ENCODE data around the gene BIRC7. TPM values are rescaled to one million over a fixed set of nuclear protein-coding genes. Genes with fewer than 3 reads are reported as not detected.

Gene BIRC7
- total RNA-seq, 1 donor from 2014 or later = not detected

DNA sequence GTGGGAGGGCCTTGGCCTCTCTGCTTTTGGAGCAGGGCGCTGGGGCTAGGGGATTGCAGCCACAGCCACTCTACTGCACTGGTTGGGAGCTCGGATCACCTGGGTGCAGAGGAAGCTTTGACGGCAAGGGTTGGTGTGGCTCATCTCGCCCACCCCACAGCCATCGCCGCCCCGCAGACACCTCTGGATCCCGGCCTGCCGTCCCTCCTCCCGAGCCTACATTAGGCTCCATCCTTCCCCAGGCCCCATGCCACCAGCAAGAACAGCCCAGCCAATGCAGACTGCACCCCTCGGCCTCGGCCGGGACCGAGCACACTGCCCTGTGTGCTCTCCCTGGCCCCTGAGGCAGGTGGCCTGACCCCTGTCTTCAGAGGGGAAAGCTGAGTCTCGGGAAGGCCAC, 24.8 kb downstream of the BIRC7 start:
- intact Hi-C loops (cut with micrococcal nuclease) = no loop called here
- Mint-ChIP-seq H3K4me1 (ENCODE audit: low read depth) (no peaks in the 10 kb centered on the region), H3K27ac (no peak overlapping the region)

DNA sequence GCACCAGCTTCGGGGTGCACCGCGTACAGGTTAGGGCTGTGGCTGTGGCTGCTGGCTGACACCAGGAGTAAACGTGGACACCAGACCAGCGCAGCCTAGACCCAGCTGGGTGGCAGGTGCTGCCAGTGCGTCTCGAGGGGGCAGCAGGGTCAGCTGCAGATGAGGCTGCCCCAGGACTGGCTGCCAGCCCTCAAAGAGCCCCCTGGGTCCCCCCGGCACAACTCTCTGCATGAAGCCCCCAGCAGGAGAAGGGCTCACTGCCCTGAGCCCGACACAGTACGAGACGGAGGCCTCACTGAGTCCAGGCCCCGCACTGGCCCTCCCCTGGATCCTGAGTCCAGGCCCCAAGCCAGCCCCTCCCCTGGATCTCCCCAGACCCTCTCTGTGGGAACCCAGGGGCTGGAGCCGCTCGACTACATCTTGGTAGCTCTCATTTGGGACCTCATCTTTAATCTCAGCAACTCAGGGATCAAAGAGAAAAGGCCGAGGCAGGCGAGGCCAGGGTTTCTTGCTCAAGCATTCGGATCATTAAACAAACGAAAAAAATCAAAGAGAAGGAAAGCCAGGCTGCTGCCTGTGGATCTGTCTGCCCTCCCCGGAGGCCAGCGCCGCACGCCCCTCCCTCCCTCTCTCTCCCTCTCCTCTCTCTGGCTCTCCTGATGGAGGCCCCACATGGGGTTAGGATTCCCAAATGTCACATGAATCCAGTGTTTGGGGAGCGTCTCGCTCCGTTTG, 25.5 kb downstream of the BIRC7 start:
- Mint-ChIP-seq H3K9me3 (no peaks in the 10 kb centered on the region), H3K27ac (no peak overlapping the region), H3K27me3 (ENCODE audit: low read depth) (peaks cover 16% of the 10 kb centered on the region), H3K4me3 (ENCODE audit: low read depth) (no peak overlapping the region), H3K4me1 (ENCODE audit: low read depth) (no peaks in the 10 kb centered on the region), H3K36me3 (ENCODE audit: low read depth) (no peaks in the 10 kb centered on the region)
- intact Hi-C loops (cut with micrococcal nuclease) = no loop called here
- no peak for DNase-seq (ENCODE audit: low spot score)

More for the DNA sequence above, 24.8 kb downstream of the BIRC7 start:
- no peaks in the 10 kb centered on the region for H3K36me3 Mint-ChIP-seq (ENCODE audit: low read depth)
- no peaks in the 10 kb centered on the region for H3K9me3 Mint-ChIP-seq
- H3K27me3 Mint-ChIP-seq (ENCODE audit: low read depth) = peaks cover 21% of the 10 kb centered on the region
- DNase-seq (ENCODE audit: low spot score) = no peak
- no peak overlapping the region for H3K4me3 Mint-ChIP-seq (ENCODE audit: low read depth)

DNA sequence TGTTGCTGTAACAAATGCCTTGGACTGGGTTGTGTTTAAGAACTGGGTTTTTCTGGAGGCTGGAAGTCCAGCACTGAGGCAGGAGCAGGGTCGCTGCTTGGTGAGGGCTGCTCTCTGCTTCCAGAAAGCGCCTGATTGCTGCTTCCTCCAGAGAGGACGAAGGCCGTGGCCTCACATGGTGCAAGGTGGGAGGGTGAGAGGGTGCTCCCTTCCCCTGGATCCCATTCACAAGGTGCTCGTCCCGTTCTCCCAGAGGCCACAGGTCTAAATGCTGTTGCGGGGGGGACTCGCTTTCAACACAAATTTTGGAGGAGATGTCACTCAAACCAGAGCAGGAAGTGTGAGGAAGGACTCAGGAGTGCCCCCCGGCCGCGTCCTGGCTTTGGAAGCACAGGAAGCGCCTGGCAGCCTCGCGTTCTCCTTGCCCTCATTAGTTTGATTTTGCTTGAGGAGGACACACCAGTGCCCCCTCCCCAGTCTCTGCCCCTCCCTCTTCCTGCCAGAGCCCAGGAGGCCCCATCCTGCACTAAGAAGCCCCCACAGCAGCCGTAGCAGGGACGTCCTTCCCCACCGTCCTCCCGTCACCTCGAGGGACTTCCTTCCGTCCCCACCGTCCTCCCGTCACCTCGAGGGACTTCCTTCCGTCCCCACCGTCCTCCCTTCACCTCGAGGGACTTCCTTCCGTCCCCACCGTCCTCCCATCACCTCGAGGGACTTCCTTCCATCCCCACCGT, 26.3 kb downstream of the BIRC7 start:
- no peaks in the 10 kb centered on the region for H3K9me3 Mint-ChIP-seq
- no peak for DNase-seq (ENCODE audit: low spot score)
- H3K27ac Mint-ChIP-seq = no peak overlapping the region
- no peaks in the 10 kb centered on the region for H3K36me3 Mint-ChIP-seq (ENCODE audit: low read depth)
- intact Hi-C loops (cut with micrococcal nuclease) = no loop called here
- H3K4me3 Mint-ChIP-seq (ENCODE audit: low read depth) = no peak overlapping the region
- H3K27me3 Mint-ChIP-seq (ENCODE audit: low read depth) = peaks cover 9% of the 10 kb centered on the region
- no peaks in the 10 kb centered on the region for H3K4me1 Mint-ChIP-seq (ENCODE audit: low read depth)

DNA sequence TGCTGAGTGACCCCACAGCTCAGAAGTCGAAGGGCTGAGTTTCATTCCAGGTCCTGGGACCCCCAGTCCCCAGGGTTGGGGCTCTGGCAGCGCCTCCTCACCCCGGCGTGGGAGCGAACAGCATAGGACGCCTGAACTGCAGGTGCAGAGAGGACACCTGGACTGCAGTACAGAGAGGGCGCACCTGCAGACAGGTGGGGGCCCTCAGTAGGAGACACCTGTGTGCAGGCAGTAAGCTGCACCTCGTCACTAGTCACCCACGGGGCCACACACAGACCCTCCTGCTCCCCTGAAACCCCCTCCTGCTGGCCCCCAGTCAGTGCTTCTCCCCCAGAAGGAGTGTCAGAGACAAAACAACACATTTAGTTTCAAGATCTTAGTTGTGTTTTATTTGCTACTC, 27.1 kb downstream of the BIRC7 start:
- Mint-ChIP-seq H3K27me3 (ENCODE audit: low read depth) (peaks cover 8% of the 10 kb centered on the region), H3K4me3 (ENCODE audit: low read depth) (no peak overlapping the region), H3K9me3 (no peaks in the 10 kb centered on the region), H3K36me3 (ENCODE audit: low read depth) (no peaks in the 10 kb centered on the region), H3K4me1 (ENCODE audit: low read depth) (no peaks in the 10 kb centered on the region), H3K27ac (no peak overlapping the region)
- intact Hi-C loops (cut with micrococcal nuclease) = no loop called here
- no peak for DNase-seq (ENCODE audit: low spot score)

DNA sequence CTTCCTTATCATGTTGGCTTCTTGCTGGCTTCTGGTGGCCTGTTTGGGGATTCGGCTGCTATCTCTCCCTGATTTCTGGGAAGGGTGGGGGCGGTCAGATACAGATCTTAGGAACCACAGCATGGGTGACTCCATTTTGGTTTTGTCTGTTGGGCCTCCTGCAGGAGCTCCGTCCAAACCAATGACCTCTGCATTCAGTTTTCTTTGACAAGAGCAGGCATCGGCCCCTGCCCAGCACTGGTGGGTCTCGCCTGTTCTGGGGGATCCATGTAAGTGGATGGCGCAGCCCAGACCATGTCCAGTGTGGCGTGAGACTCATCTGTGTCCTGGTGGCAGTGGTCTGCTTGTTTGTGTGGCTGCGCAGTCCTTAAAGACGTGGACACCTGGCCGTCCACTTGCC, 28.3 kb downstream of the BIRC7 start:
- Mint-ChIP-seq H3K4me1 (ENCODE audit: low read depth) (no peaks in the 10 kb centered on the region), H3K27ac (no peak overlapping the region), H3K27me3 (ENCODE audit: low read depth) (peaks cover 8% of the 10 kb centered on the region), H3K36me3 (ENCODE audit: low read depth) (no peaks in the 10 kb centered on the region), H3K4me3 (ENCODE audit: low read depth) (no peak overlapping the region), H3K9me3 (no peaks in the 10 kb centered on the region)
- DNase-seq (ENCODE audit: low spot score) = no peak
- intact Hi-C loops (cut with micrococcal nuclease) = no loop called here

DNA sequence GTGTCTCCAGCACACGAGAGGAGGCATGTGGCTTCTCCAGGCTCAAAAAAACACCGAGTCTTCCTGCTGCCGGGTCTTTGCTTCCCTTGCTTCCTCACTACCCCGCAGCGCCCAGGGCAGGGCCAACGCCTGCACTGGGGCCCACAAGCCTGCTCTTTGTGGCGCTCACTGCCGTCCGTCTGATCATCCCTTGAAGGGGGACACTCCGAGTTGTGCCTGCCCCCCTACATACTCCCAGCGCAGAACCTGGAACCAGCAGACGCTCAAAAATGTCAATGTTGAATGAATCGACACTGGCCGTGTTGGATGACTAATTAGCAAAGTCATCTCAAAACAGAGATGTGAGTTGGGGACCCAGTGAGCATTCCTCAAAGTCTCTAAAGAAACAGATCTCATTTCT, 28.8 kb downstream of the BIRC7 start:
- H3K4me3 Mint-ChIP-seq (ENCODE audit: low read depth) = no peak overlapping the region
- intact Hi-C loops (cut with micrococcal nuclease) = no loop called here
- no peaks in the 10 kb centered on the region for H3K9me3 Mint-ChIP-seq
- H3K36me3 Mint-ChIP-seq (ENCODE audit: low read depth) = no peaks in the 10 kb centered on the region
- DNase-seq (ENCODE audit: low spot score) = no peak
- H3K27me3 Mint-ChIP-seq (ENCODE audit: low read depth) = peaks cover 8% of the 10 kb centered on the region
- H3K4me1 Mint-ChIP-seq (ENCODE audit: low read depth) = no peaks in the 10 kb centered on the region
- H3K27ac Mint-ChIP-seq = no peak overlapping the region

DNA sequence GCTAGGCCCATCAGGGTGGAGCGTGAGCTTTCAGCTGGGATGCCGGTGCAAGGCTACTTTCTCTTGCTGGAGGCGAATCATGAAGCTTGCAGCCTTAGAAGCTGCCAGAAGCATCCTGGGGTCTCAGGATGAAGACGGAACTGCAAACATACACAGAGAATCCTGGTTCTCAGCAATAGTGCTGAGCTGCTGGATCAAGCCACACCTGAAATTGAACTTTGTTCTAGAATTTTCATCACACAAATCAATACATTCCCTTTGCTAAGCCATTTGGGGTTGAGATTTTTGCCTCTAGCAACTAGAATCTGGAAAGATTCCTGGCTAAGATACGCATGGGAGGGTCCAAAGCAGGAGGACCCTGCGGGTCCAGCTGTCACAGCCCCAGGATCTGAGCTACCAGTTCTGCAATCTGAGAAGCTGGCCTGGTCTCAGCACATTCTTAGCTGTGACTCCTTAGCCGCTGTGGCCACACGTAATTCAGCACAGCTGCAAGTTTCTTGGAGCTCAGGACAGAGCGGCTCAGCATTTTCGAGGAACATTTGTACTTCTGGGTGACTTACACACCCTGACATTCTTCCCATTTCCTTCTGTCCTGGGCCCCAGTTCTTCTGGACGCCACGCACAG, 30.3 kb downstream of the BIRC7 start:
- Mint-ChIP-seq H3K27ac (no peak overlapping the region), H3K9me3 (no peaks in the 10 kb centered on the region), H3K27me3 (ENCODE audit: low read depth) (peaks cover 8% of the 10 kb centered on the region), H3K36me3 (ENCODE audit: low read depth) (no peaks in the 10 kb centered on the region), H3K4me3 (ENCODE audit: low read depth) (no peak overlapping the region), H3K4me1 (ENCODE audit: low read depth) (no peaks in the 10 kb centered on the region)
- intact Hi-C loops (cut with micrococcal nuclease) = no loop called here
- DNase-seq (ENCODE audit: low spot score) = no peak

DNA sequence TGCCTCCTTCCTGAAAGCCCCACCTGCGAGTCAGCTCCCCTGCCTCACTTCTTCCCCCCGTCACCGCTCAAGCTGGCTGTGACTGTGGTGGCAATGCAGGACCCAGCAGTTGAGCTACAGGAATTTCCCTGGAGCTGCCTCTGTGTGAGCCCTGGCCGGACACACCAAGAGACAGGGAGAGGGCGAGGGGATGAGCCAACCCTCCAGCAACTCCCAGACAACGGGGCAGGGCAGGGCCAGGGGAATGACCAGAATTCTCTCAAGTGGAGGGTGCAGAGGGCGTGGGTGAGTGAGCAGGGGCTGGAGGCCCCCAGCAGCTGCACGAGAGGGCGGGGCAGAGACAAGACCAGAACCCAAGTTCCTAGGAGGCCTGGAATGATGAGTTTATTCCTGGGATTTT, 32.0 kb downstream of the BIRC7 start:
- no peak for DNase-seq (ENCODE audit: low spot score)
- Mint-ChIP-seq H3K4me1 (ENCODE audit: low read depth) (peaks cover 5% of the 10 kb centered on the region), H3K9me3 (no peaks in the 10 kb centered on the region), H3K27me3 (ENCODE audit: low read depth) (peaks cover 9% of the 10 kb centered on the region), H3K4me3 (ENCODE audit: low read depth) (no peak overlapping the region), H3K27ac (no peak overlapping the region), H3K36me3 (ENCODE audit: low read depth) (no peaks in the 10 kb centered on the region)
- intact Hi-C loops (cut with micrococcal nuclease) = no loop called here

DNA sequence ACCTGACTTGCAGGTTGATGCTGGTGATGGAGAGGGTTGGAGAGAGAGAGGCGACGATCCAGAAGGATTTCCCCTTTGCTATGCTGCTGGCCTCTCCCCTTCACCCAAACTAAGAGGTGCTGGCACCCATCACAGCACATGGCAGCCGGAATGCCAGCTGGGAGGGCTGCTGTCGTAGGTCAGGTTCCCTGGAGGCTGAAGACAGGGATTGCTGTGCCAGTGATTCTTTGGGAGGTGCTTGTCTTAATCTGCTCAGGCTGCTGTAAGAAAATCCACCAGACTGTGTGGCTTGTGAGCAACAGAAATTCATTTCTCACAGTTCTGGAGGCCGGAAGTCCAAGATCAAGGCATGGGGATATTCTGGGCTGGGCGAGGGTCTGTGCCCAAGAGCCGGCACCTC, 32.6 kb downstream of the BIRC7 start:
- Mint-ChIP-seq H3K27ac (no peak overlapping the region), H3K4me1 (ENCODE audit: low read depth) (peaks cover 5% of the 10 kb centered on the region), H3K9me3 (no peaks in the 10 kb centered on the region), H3K27me3 (ENCODE audit: low read depth) (peaks cover 9% of the 10 kb centered on the region), H3K36me3 (ENCODE audit: low read depth) (no peaks in the 10 kb centered on the region), H3K4me3 (ENCODE audit: low read depth) (no peak overlapping the region)
- intact Hi-C loops (cut with micrococcal nuclease) = no loop called here
- DNase-seq (ENCODE audit: low spot score) = no peak

DNA sequence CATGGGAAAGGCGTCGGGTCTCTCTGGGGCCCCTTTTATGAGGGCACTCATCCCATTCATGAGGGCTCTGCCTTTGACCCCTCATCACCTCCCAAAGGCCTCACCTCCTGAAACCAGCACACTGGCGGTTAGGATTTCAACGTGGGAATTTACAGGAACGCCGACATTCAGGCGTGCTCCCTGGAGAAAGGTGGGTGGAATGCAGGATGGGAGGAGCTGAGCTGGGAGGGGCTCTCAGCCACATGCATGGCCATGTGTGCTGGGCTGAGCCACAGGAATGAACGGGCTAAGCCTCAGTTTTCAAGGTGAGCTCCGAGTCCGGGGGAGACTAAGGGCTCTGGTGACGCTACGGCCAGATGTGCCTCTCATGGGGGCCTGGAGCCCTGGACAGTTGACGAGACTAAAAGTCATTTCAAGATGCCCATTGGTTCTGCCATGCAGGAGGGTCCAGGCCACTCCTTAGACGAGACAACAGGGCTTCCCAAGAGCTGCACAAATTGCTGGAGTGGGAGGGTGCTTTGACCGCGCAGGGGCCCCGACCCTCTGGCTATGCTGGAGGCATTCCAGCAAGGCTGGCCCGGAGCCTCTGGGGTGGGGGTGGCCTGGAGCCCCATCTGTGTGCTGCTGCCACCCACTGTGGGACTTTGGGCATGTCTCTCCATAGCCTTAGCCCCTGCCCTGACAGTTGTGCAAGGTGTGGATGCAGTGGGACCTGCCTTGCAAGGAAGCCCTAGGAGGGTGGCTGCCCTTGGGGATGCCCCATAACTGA, 33.1 kb downstream of the BIRC7 start:
- DNase-seq (ENCODE audit: low spot score) = no peak
- Mint-ChIP-seq H3K27ac (no peak overlapping the region), H3K27me3 (ENCODE audit: low read depth) (peaks cover 9% of the 10 kb centered on the region), H3K4me3 (ENCODE audit: low read depth) (no peak overlapping the region), H3K36me3 (ENCODE audit: low read depth) (no peaks in the 10 kb centered on the region), H3K4me1 (ENCODE audit: low read depth) (peaks cover 9% of the 10 kb centered on the region), H3K9me3 (no peaks in the 10 kb centered on the region)
- intact Hi-C loops (cut with micrococcal nuclease) = no loop called here

DNA sequence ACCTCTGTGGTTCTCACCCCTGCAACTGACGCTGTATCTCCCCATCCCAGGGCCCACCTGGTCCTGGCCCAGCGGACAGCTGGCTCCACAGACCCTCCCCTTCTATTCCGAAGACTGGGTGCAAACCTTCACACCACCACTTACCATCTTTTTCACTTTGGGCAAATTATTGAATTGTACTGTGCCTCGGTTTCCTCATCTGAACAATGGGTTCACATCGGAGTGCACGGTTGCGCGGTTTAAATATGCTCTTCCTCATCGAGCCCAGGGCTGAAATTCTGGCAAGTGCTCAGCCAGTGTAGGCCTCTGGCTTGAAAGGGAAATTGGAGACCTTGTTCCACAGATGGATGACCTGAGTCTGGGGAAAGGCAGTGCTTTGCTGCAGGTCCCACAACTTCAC, 34.0 kb downstream of the BIRC7 start:
- H3K27ac Mint-ChIP-seq = no peak overlapping the region
- no peaks in the 10 kb centered on the region for H3K36me3 Mint-ChIP-seq (ENCODE audit: low read depth)
- peak overlapping the region; percentile 13 for H3K4me3 Mint-ChIP-seq (ENCODE audit: low read depth)
- no peak for DNase-seq (ENCODE audit: low spot score)
- intact Hi-C loops (cut with micrococcal nuclease) = no loop called here
- peaks cover 4% of the 10 kb centered on the region for H3K27me3 Mint-ChIP-seq (ENCODE audit: low read depth)
- no peaks in the 10 kb centered on the region for H3K9me3 Mint-ChIP-seq
- peaks cover 11% of the 10 kb centered on the region for H3K4me1 Mint-ChIP-seq (ENCODE audit: low read depth)

DNA sequence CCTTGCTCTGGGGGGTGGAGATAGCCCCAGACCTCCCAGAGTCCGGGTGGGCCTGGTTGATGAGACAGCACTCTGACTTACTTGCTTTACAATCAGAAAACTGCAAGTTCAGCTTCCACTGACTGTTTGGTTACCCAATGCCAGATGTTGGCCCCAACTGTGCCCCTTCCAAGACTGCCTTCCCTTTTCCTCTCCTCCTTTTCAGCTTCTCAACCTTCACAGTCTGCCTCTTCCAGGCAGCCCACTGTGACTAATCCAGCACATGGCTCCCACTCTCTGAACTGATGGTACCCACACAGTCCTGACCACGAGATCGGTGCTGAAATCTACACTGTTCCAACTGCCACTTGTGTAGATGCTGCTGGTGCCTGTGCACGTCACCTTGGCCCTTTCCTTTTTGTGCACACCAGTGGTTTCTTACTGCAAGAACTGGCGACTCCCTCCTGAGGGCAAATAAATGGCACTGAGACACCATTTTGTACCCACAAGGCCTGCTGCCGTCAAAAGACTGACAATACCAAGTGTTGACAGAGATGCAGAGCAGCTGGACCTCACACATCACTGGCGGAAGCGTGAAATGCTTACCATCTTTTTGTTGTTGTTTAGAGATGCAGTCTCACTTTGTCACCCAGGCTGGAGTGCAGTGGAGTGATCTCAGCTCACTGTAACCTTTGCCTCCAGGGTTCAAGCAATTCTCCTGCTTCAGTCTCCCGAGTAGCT, 35.1 kb downstream of the BIRC7 start:
- Mint-ChIP-seq H3K4me3 (ENCODE audit: low read depth) (peak overlapping the region; percentile 14), H3K27me3 (ENCODE audit: low read depth) (peaks cover 4% of the 10 kb centered on the region), H3K4me1 (ENCODE audit: low read depth) (peaks cover 13% of the 10 kb centered on the region), H3K36me3 (ENCODE audit: low read depth) (peaks cover 4% of the 10 kb centered on the region), H3K27ac (no peak overlapping the region), H3K9me3 (no peaks in the 10 kb centered on the region)
- no peak for DNase-seq (ENCODE audit: low spot score)
- intact Hi-C loops (cut with micrococcal nuclease) = loop anchor here (1.0 kb wide), 1 partner anchor 54 kb away; the partner anchor contains the start of gene YTHDF1
